Measurements from ENCODE around the gene LASP1.

LASP1 gene

GRCh38 chr17:38870259-38871165, 654 bp downstream of the LASP1 start:
- DNase-seq (ENCODE audit: low read depth, low spot score), result no peak

GRCh38 chr17:38871247-38872015, 1.6 kb downstream of the LASP1 start:
- DNase-seq (ENCODE audit: low read depth, low spot score), result no peak

- no peak for DNase-seq (ENCODE audit: low read depth, low spot score)
Observed at GRCh38 chr17:38872027-38872511, 2.2 kb downstream of the LASP1 start.

GRCh38 chr17:38872671-38873385, 3.0 kb downstream of the LASP1 start:
- no peak for DNase-seq (ENCODE audit: low read depth, low spot score)

GRCh38 chr17:38873640-38874380, 4.0 kb downstream of the LASP1 start:
- DNase-seq (ENCODE audit: low read depth, low spot score), result no peak

- DNase-seq (ENCODE audit: low read depth, low spot score), result no peak
Observed at GRCh38 chr17:38874505-38875400, 4.9 kb downstream of the LASP1 start.

- no peak for DNase-seq (ENCODE audit: low read depth, low spot score)
Observed at GRCh38 chr17:38875477-38876075, 5.7 kb downstream of the LASP1 start.

GRCh38 chr17:38877130-38877851, 7.4 kb downstream of the LASP1 start:
- no peak for DNase-seq (ENCODE audit: low read depth, low spot score)

- no peak for DNase-seq (ENCODE audit: low read depth, low spot score)
Observed at GRCh38 chr17:38879878-38880665, 10.2 kb downstream of the LASP1 start.

- DNase-seq (ENCODE audit: low read depth, low spot score), result no peak
Observed at GRCh38 chr17:38881600-38882191, 11.8 kb downstream of the LASP1 start.

- no peak for DNase-seq (ENCODE audit: low read depth, low spot score)
Observed at GRCh38 chr17:38882870-38883269, 13.0 kb downstream of the LASP1 start.

- DNase-seq (ENCODE audit: low read depth, low spot score), result no peak
Observed at GRCh38 chr17:38883592-38884526, 14.0 kb downstream of the LASP1 start.

- no peak for DNase-seq (ENCODE audit: low read depth, low spot score)
Observed at GRCh38 chr17:38885044-38885727, 15.3 kb downstream of the LASP1 start.

- no peak for DNase-seq (ENCODE audit: low read depth, low spot score)
Observed at GRCh38 chr17:38885728-38886642, 16.1 kb downstream of the LASP1 start.

- no peak for DNase-seq (ENCODE audit: low read depth, low spot score)
Observed at GRCh38 chr17:38886643-38887010, 16.8 kb downstream of the LASP1 start.

Measured in smooth muscle cell of the brain vasculature (primary cell).